Activated naive CD4-positive, alpha-beta T cell treated with anti-CD3 and anti-CD28 coated beads for 36 hours (primary cell): ENCODE measurements around the gene TRIM73. TPM values are rescaled to one million over a fixed set of nuclear protein-coding genes. Genes with fewer than 3 reads are reported as not detected.
"Not testable (repeated sequence)": the region's sequence is repeated elsewhere in the genome, so short reads cannot be mapped to it uniquely, and the experiment has no call there.

ENCODE experiments used
- CTCF ChIA-PET: fragments of 350-600 bp; sonication (Branson Sonifier 250); formaldehyde crosslinking; loops from one replicate; lab custom pipeline; 2021; ENCODE audit warnings: antibody characterized with exemption; lab: Charles Lee
- DNase-seq: peaks from one replicate; pipeline ENCODE4 v3.0.0-alpha.2; 2020
- H3K27ac Mint-ChIP-seq: one replicate; pipeline ENCODE4 v1.8.0; 2021; ENCODE audit warnings: mild to moderate bottlenecking, mixed read lengths
- H3K27me3 Mint-ChIP-seq: one replicate; pipeline ENCODE4 v1.8.0; 2021; ENCODE audit warnings: low read depth, mixed read lengths
- H3K36me3 Mint-ChIP-seq: one replicate; pipeline ENCODE4 v1.8.0; 2021; ENCODE audit warnings: low read depth, mixed read lengths
- H3K4me1 Mint-ChIP-seq: one replicate; pipeline ENCODE4 v1.8.0; 2021; ENCODE audit warnings: low read depth, mixed read lengths
- H3K4me3 Mint-ChIP-seq: one replicate; pipeline ENCODE4 v1.8.0; 2021; ENCODE audit warnings: mild to moderate bottlenecking, moderate library complexity, mixed read lengths
- H3K9me3 Mint-ChIP-seq: one replicate; pipeline ENCODE4 v1.8.0; 2021; ENCODE audit warnings: mixed read lengths
- intact Hi-C: fragments of 100-400 bp; cut with micrococcal nuclease; formaldehyde crosslinking; loops from one replicate; pipeline ENCODE4 v1.15.1; 2023
- total RNA-seq, 2 experiments: library from RNA; stranded (reverse); gene quantifications; one replicate each; pipeline ENCODE4 v1.2.3, GENCODE V29; 2021

TRIM73 gene
- total RNA-seq, 2 experiments from 2014 or later, result 2.6 to 3.0 TPM

- DNase-seq, H3K4me3 Mint-ChIP-seq, H3K27me3 Mint-ChIP-seq, H3K27ac Mint-ChIP-seq, H3K9me3 Mint-ChIP-seq, H3K4me1 Mint-ChIP-seq, H3K36me3 Mint-ChIP-seq, CTCF ChIA-PET, intact Hi-C loops: not testable (repeated sequence)
Measured at GRCh38 chr7:75419693-75420092, 24.3 kb downstream of the TRIM73 start.

- H3K27ac Mint-ChIP-seq, H3K36me3 Mint-ChIP-seq: not testable (repeated sequence)
Measured at GRCh38 chr7:75420152-75420551, 24.7 kb downstream of the TRIM73 start.

GRCh38 chr7:75421798-75422710 is 26.6 kb downstream of the TRIM73 start:
- H3K36me3 Mint-ChIP-seq, DNase-seq, H3K27ac Mint-ChIP-seq, H3K27me3 Mint-ChIP-seq, intact Hi-C loops, CTCF ChIA-PET, H3K9me3 Mint-ChIP-seq, H3K4me1 Mint-ChIP-seq, H3K4me3 Mint-ChIP-seq: not testable (repeated sequence)

More at GRCh38 chr7:75420152-75420551, 24.7 kb downstream of the TRIM73 start:
- H3K4me1 Mint-ChIP-seq, H3K27me3 Mint-ChIP-seq, CTCF ChIA-PET, H3K9me3 Mint-ChIP-seq, intact Hi-C loops, DNase-seq, H3K4me3 Mint-ChIP-seq: not testable (repeated sequence)

- H3K9me3 Mint-ChIP-seq, intact Hi-C loops, H3K27me3 Mint-ChIP-seq, DNase-seq, H3K27ac Mint-ChIP-seq, CTCF ChIA-PET, H3K4me1 Mint-ChIP-seq, H3K4me3 Mint-ChIP-seq: not testable (repeated sequence)
- peaks cover 11% of the 10 kb centered on the region for H3K36me3 Mint-ChIP-seq
Measured at GRCh38 chr7:75423481-75423880, 28.1 kb downstream of the TRIM73 start.

DNA sequence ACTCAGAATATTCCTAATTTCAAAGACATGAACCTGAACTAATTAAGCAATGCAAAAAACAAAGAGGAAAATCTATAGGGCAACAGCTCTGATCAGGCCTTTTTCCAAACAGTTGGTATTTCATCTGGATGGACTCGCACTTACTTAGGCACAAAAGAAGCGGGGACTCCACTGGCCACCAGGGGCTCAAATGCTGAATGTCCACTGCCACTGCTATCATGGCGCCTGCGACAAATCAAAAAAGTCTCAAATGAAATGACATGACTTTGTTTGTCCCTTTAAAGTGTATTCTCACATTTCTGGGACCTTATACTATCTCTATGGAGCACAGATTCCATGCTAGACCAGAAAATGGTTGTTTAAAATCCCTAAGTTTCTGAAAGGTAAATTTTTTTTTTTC is 43.6 kb downstream of the TRIM73 start:
- H3K9me3 Mint-ChIP-seq, CTCF ChIA-PET, intact Hi-C loops, H3K27me3 Mint-ChIP-seq, DNase-seq, H3K4me3 Mint-ChIP-seq: not testable (repeated sequence)
- Mint-ChIP-seq H3K36me3 (peaks cover 35% of the 10 kb centered on the region), H3K4me1 (peaks cover 20% of the 10 kb centered on the region), H3K27ac (peak overlapping the region; percentile 18)

- H3K27me3 Mint-ChIP-seq, DNase-seq, H3K9me3 Mint-ChIP-seq, CTCF ChIA-PET, intact Hi-C loops: not testable (repeated sequence)
- Mint-ChIP-seq H3K36me3 (peaks cover 22% of the 10 kb centered on the region), H3K4me1 (peaks cover 11% of the 10 kb centered on the region), H3K27ac (peak overlapping the region; percentile 86), H3K4me3 (peak overlapping the region; percentile 88)
Measured at GRCh38 chr7:75442101-75442464, 46.7 kb downstream of the TRIM73 start.

- peak; percentile 18 for DNase-seq
- intact Hi-C loops, CTCF ChIA-PET, H3K27me3 Mint-ChIP-seq, H3K9me3 Mint-ChIP-seq: not testable (repeated sequence)
- H3K27ac Mint-ChIP-seq, result peak overlapping the region; percentile 89
- peaks cover 22% of the 10 kb centered on the region for H3K36me3 Mint-ChIP-seq
- peak overlapping the region; percentile 87 for H3K4me3 Mint-ChIP-seq
- peaks cover 11% of the 10 kb centered on the region for H3K4me1 Mint-ChIP-seq
Measured at GRCh38 chr7:75442465-75443111, 47.2 kb downstream of the TRIM73 start.

GRCh38 chr7:75449946-75450345 is 54.5 kb downstream of the TRIM73 start:
- H3K36me3 Mint-ChIP-seq, H3K27me3 Mint-ChIP-seq, H3K4me3 Mint-ChIP-seq, H3K4me1 Mint-ChIP-seq, H3K27ac Mint-ChIP-seq, H3K9me3 Mint-ChIP-seq, DNase-seq, CTCF ChIA-PET: not testable (repeated sequence)
- intact Hi-C loops, result loop anchor here (5.0 kb wide), 1 partner anchor 312 kb away; no protein-coding TSS in a partner anchor

DNA sequence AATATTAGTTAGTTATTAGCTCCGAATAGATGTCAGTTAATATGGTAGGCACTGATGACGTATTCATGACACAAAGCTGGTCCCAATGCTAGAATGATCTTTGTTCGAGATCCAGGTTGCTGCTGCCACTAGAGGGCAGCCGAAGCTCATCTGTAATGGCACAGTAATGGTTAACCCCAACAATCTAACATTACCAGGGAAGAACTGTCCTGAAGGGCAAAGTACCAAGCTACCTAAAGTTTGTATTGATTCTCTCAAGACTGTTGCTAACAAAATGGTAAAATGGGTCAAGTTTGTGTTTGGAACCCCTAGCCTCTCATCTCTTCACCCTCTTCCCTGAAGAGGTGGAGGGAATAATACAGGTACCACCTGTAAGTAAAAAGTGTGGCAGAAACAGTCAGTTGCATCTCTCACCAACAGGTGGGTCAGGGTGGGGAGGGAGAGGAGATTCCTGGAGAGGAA is 57.1 kb downstream of the TRIM73 start:
- intact Hi-C loops, result loop anchor here (2.0 to 5.0 kb wide), 2 partner anchors 190 to 310 kb away; no protein-coding TSS in a partner anchor
- H3K27me3 Mint-ChIP-seq, H3K27ac Mint-ChIP-seq, H3K4me3 Mint-ChIP-seq, DNase-seq, H3K9me3 Mint-ChIP-seq, H3K36me3 Mint-ChIP-seq, H3K4me1 Mint-ChIP-seq: not testable (repeated sequence)
- CTCF ChIA-PET, result interaction anchor here (1.2 kb wide), 1 partner anchor 189 kb away, joined by 4 read pairs; no protein-coding TSS in a partner anchor

Other genes starting within 250 kb of the TRIM73 start
- 10 to 100 TPM; 43.9 to 44.1 TPM for gene POM121C, start 90.7 kb downstream of the TRIM73 start, total RNA-seq
- not detected for gene SPDYE5, start 96.7 kb downstream of the TRIM73 start, total RNA-seq